Measurements from ENCODE around the gene RAMACL. TPM values are rescaled to one million over a fixed set of nuclear protein-coding genes. Genes with fewer than 3 reads are reported as not detected.

RAMACL gene
- total and polyA plus RNA-seq, 7 donors = 0.17 to 1.3 (median 0.48) TPM

DNA sequence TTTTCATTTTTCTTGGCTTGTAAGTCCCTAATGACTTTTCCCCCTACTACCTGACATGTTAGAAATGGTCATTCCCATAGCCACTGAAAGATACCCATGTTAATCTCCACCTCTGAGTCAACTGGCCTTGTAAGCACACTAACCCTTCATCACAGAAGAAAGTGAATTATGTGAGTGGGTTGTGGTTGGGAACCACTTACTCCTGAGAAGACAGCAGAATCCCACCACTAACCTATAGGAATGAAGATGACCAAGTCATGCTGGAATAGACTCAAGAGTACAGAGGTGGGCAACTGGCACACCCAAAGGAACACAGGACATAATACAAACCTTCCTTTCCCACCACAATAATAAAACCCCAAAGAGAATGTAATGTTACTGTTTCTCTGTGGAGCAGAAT, 30.1 kb downstream of the RAMACL start:
- H3K9me3 ChIP-seq = no peaks in the 10 kb centered on the region
- intact Hi-C loops (cut with DNase I) = loop anchor here (5.0 kb wide), 4 partner anchors 61 to 136 kb away; partner anchors contain the start of gene RPS6KA2 (in 1 of the 2)
- TF ChIP-seq, protein P1, sequence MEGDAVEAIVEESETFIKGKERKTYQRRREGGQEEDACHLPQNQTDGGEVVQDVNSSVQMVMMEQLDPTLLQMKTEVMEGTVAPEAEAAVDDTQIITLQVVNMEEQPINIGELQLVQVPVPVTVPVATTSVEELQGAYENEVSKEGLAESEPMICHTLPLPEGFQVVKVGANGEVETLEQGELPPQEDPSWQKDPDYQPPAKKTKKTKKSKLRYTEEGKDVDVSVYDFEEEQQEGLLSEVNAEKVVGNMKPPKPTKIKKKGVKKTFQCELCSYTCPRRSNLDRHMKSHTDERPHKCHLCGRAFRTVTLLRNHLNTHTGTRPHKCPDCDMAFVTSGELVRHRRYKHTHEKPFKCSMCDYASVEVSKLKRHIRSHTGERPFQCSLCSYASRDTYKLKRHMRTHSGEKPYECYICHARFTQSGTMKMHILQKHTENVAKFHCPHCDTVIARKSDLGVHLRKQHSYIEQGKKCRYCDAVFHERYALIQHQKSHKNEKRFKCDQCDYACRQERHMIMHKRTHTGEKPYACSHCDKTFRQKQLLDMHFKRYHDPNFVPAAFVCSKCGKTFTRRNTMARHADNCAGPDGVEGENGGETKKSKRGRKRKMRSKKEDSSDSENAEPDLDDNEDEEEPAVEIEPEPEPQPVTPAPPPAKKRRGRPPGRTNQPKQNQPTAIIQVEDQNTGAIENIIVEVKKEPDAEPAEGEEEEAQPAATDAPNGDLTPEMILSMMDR (IDR thresholded peaks at IDR 0.05) = no peak
- ATAC-seq (no peak), DNase-seq (no peak)
- H3K4me3 ChIP-seq = peak overlapping the region; percentile 3
- H3K27ac ChIP-seq = peak overlapping the region; percentile 85
- H3K27me3 ChIP-seq (ENCODE audit: insufficient read depth in 3 of 3, low read length in 2 of 3) = no peaks in the 10 kb centered on the region
- no peaks in the 10 kb centered on the region for H3K36me3 ChIP-seq (ENCODE audit: insufficient read depth in 1 of 2, low read depth in 1 of 2)
- H3K4me1 ChIP-seq = peaks cover 46% of the 10 kb centered on the region

DNA sequence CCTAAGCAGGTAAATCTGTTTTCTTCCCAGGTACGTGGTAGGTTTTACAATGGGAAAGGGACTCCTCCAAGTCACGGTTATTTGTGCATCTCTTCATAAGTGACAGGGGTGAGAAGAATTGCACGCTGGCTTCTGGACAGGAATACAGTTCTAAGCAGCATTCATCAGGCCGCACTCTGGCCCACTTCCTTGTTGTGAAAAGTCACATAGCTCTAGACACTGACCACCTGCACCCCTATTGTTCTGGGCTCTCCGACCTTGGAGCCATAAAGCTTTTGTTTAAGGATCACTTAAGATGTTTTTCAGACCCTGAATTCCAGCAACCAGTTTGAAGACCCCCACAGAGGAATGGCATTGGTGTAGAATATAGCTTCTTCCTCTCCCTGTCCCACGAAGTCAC, 31.4 kb downstream of the RAMACL start:
- DNase-seq (no peak), ATAC-seq (no peak)
- WGBS, 3 donors = 79 to 87% (median 79%) methylated on average over 6 of the region's 6 CpGs
- Histone ChIP-seq H3K27me3 (ENCODE audit: insufficient read depth in 3 of 3, low read length in 2 of 3) (no peaks in the 10 kb centered on the region), H3K4me1 (peaks cover 39% of the 10 kb centered on the region), H3K4me3 (no peak overlapping the region), H3K27ac (peak overlapping the region; percentile 51), H3K9me3 (no peaks in the 10 kb centered on the region), H3K36me3 (ENCODE audit: insufficient read depth in 1 of 2, low read depth in 1 of 2) (no peaks in the 10 kb centered on the region)
- TF ChIP-seq, protein P1 (IDR thresholded peaks at IDR 0.05) = no peak
- intact Hi-C loops (cut with DNase I) = loop anchor here (5.0 kb wide), 4 partner anchors 62 to 137 kb away; partner anchors contain the start of gene RPS6KA2 (in 1 of the 2)

DNA sequence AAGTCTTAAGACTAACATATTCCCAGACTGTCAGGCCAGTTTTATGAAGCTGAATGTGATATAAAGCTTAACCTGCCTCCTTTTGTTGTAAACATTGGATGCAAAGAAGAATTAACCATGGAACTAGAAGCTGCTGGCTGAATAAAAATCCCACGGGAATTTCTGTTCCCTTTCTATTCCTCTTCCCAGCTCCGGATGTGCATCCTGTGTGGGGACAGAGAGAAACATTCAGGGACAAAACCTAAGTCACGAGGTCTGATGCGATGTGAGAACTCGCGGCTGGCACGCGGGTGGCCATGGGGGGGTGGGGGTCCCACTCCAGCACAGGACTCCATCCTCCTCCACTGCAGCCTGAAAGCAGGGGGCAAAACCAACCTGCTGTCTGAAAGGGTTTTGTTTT, 32.2 kb downstream of the RAMACL start:
- intact Hi-C loops (cut with DNase I) = no loop called here
- Histone ChIP-seq H3K36me3 (ENCODE audit: insufficient read depth in 1 of 2, low read depth in 1 of 2) (no peaks in the 10 kb centered on the region), H3K27ac (peak overlapping the region; percentile 51), H3K27me3 (ENCODE audit: insufficient read depth in 3 of 3, low read length in 2 of 3) (no peaks in the 10 kb centered on the region), H3K4me1 (peaks cover 39% of the 10 kb centered on the region), H3K4me3 (no peak overlapping the region), H3K9me3 (no peaks in the 10 kb centered on the region)
- ATAC-seq (no peak), DNase-seq (no peak)
- TF ChIP-seq, protein P1 (IDR thresholded peaks at IDR 0.05) = no peak
- 41 to 68% (median 56%) methylated on average over 8 of the region's 8 CpGs for WGBS, 3 donors

DNA sequence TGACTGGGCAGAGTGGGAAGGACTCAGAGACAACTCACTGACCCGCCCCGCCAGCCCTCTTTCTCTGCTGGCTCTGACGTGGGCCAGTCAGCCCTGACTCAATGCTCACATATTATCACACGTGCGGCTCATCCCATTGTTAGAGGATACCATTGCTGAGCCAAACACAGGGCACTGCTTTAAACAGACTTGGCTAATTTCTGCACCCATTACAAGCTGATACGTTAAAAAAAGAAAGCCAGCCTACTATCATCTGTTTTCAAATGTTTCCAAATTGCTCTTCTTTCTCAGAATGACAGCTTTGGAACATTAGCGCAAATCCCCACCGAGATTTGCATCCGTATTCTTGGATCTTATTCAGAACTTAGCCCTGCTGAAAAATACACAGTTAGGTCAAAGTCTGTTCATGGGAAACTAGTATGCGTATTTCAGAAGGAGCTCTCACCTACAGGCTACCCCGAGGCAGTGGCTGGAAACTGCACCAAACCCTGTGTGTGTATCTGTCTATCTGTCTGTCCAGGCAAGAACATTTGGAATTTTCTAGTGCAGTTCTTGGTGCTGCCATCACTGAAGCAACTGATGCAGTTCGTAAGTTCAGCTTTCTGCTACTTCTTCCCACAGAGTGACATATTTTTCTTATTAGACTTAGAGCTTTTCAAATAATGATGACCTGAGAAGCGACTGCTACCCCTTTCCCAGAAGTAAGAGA, 32.8 kb downstream of the RAMACL start:
- intact Hi-C loops (cut with DNase I) = no loop called here
- DNase-seq = peak; percentile 62 to 73
- H3K4me3 ChIP-seq = no peak overlapping the region

More for the DNA sequence above, 32.8 kb downstream of the RAMACL start:
- Histone ChIP-seq H3K27me3 (ENCODE audit: insufficient read depth in 3 of 3, low read length in 2 of 3) (no peaks in the 10 kb centered on the region), H3K4me1 (peaks cover 39% of the 10 kb centered on the region), H3K9me3 (no peaks in the 10 kb centered on the region), H3K36me3 (ENCODE audit: insufficient read depth in 1 of 2, low read depth in 1 of 2) (no peaks in the 10 kb centered on the region), H3K27ac (peak overlapping the region; percentile 51)
- ATAC-seq = peak in 1 of 4 donors; percentile 24
- TF ChIP-seq, protein P1 (IDR thresholded peaks at IDR 0.05) = no peak
- 47 to 60% (median 55%) methylated on average over 13 of the region's 13 CpGs for WGBS, 3 donors

Measured in psoas muscle (tissue), 8 donors.